DOHH2 (cell line): Measurements from ENCODE around the gene CRTC3.

Source experiments
- H3F3A ChIP-seq: fragments of 200-600 bp; sonication (generic), shearing (Covaris generic); 2 replicates; pipeline ENCODE4 v1.6.0; 2016; ENCODE audit warnings: antibody characterized with exemption, mild to moderate bottlenecking; ENCODE audit not compliant: control insufficient read depth, insufficient read depth
- H3K27ac ChIP-seq: fragments of 200-600 bp; sonication (generic); 2 replicates; pipeline ENCODE4 v1.5.1; 2014; ENCODE audit warnings: low read depth, mild to moderate bottlenecking, low read length, moderate library complexity
- H3K27me3 ChIP-seq: fragments of 200-600 bp; sonication (generic); 2 replicates; pipeline ENCODE4 v1.6.1; 2014; ENCODE audit warnings: mild to moderate bottlenecking, low read length, mixed read lengths; ENCODE audit not compliant: control insufficient read depth
- H3K36me3 ChIP-seq: fragments of 200-600 bp; sonication (generic); 2 replicates; pipeline ENCODE4 v1.6.1; 2014; ENCODE audit warnings: mild to moderate bottlenecking, low read length, moderate library complexity, mixed read lengths; ENCODE audit not compliant: control insufficient read depth
- H3K4me1 ChIP-seq: fragments of 200-600 bp; sonication (generic); 2 replicates; pipeline ENCODE4 v1.6.1; 2014; ENCODE audit warnings: mild to moderate bottlenecking, low read length, mixed read lengths; ENCODE audit not compliant: control insufficient read depth
- H3K4me2 ChIP-seq: fragments of 200-600 bp; sonication (generic); 2 replicates; pipeline ENCODE4 v1.6.0; 2014; ENCODE audit warnings: mild to moderate bottlenecking, low read length, moderate library complexity
- H3K4me3 ChIP-seq: fragments of 200-600 bp; sonication (generic); 2 replicates; pipeline ENCODE4 v1.5.1; 2014; ENCODE audit warnings: mild to moderate bottlenecking, low read length, mixed read lengths
- H3K79me2 ChIP-seq: fragments of 200-600 bp; sonication (generic); 2 replicates; pipeline ENCODE4 v1.6.1; 2014; ENCODE audit warnings: mild to moderate bottlenecking, low read length, mixed read lengths; ENCODE audit not compliant: control insufficient read depth
- H3K9me2 ChIP-seq: fragments of 200-600 bp; sonication (generic); replicated peaks from 2 replicates; pipeline ENCODE4 v1.6.1; 2014; ENCODE audit warnings: mild to moderate bottlenecking, low read length, mixed read lengths; ENCODE audit not compliant: control insufficient read depth
- H3K9me3 ChIP-seq: fragments of 200-600 bp; sonication (generic); 2 replicates; pipeline ENCODE4 v1.6.1; 2014; ENCODE audit warnings: antibody characterized with exemption, low read length, mixed read lengths; ENCODE audit not compliant: control insufficient read depth, insufficient read depth
- H4K20me1 ChIP-seq: fragments of 200-600 bp; sonication (generic); 2 replicates; pipeline ENCODE4 v1.6.0; 2014; ENCODE audit warnings: low read depth, mild to moderate bottlenecking, antibody characterized with exemption, low read length, moderate library complexity; ENCODE audit not compliant: control insufficient read depth, insufficient read depth
- CTCF ChIP-seq: fragments of 200-600 bp; sonication (generic); IDR thresholded peaks from one replicate; pipeline ENCODE4 v1.5.1; 2014; ENCODE audit warnings: antibody characterized with exemption, mild to moderate bottlenecking, low read depth, low read length; ENCODE audit not compliant: poor library complexity, severe bottlenecking
- EZH2phosphoT487 ChIP-seq: fragments of 200-600 bp; sonication (generic); IDR thresholded peaks from 2 replicates; pipeline ENCODE4 v1.6.1; 2017; ENCODE audit warnings: borderline replicate concordance, mild to moderate bottlenecking, antibody characterized with exemption, low read length, moderate library complexity, mixed read lengths

Gene CRTC3

GRCh38 chr15:90582553-90582952, 52.8 kb downstream of the CRTC3 start:
- Histone ChIP-seq H3K9me3 (no peaks in the 10 kb centered on the region), H3K27ac (no peak overlapping the region), H3K79me2 (0 out of 2 replicates have a peak, but pooled peaks cover 3% of the 10 kb centered on the region), H4K20me1 (no peaks in the 10 kb centered on the region), H3K9me2 (no peaks in the 10 kb centered on the region), H3K4me2 (no peak overlapping the region), H3K4me3 (no peak overlapping the region), H3K27me3 (no peaks in the 10 kb centered on the region), H3K36me3 (no peaks in the 10 kb centered on the region), H3K4me1 (peaks cover 3% of the 10 kb centered on the region; the same call in 1 of the 2 replicates), H3F3A (no peaks in the 10 kb centered on the region)
- no peak for TF ChIP-seq EZH2phosphoT487
- TF ChIP-seq CTCF: no peak

- peaks cover 3% of the 10 kb centered on the region; the same call in 1 of the 2 replicates for H3K4me1 ChIP-seq
- no peaks in the 10 kb centered on the region for H3K27me3 ChIP-seq
- no peak overlapping the region for H3K4me3 ChIP-seq
- no peak for TF ChIP-seq CTCF
- no peak for TF ChIP-seq EZH2phosphoT487
- no peaks in the 10 kb centered on the region for H3K9me2 ChIP-seq
- no peaks in the 10 kb centered on the region for H4K20me1 ChIP-seq
- H3K79me2 ChIP-seq: 0 out of 2 replicates have a peak, but pooled peaks cover 3% of the 10 kb centered on the region
- H3K4me2 ChIP-seq: no peak overlapping the region
- H3K9me3 ChIP-seq: no peaks in the 10 kb centered on the region
- H3K36me3 ChIP-seq: no peaks in the 10 kb centered on the region
- no peaks in the 10 kb centered on the region for H3F3A ChIP-seq
- no peak overlapping the region for H3K27ac ChIP-seq
Observed at GRCh38 chr15:90583471-90584252, 53.9 kb downstream of the CRTC3 start.

GRCh38 chr15:90584841-90585240, 55.1 kb downstream of the CRTC3 start:
- no peaks in the 10 kb centered on the region for H3K27me3 ChIP-seq
- no peaks in the 10 kb centered on the region for H3F3A ChIP-seq
- no peaks in the 10 kb centered on the region for H3K36me3 ChIP-seq
- no peaks in the 10 kb centered on the region for H3K9me3 ChIP-seq
- no peak for TF ChIP-seq CTCF
- TF ChIP-seq EZH2phosphoT487: no peak
- no peaks in the 10 kb centered on the region for H3K9me2 ChIP-seq
- H3K4me2 ChIP-seq: no peak overlapping the region
- H4K20me1 ChIP-seq: no peaks in the 10 kb centered on the region
- H3K27ac ChIP-seq: no peak overlapping the region
- H3K4me1 ChIP-seq: peaks cover 3% of the 10 kb centered on the region; the same call in 1 of the 2 replicates
- no peak overlapping the region for H3K4me3 ChIP-seq
- 0 out of 2 replicates have a peak, but pooled peaks cover 3% of the 10 kb centered on the region for H3K79me2 ChIP-seq
